Measurements from ENCODE around the gene ALG14. TPM values are rescaled to one million over a fixed set of nuclear protein-coding genes. Genes with fewer than 3 reads are reported as not detected.

ALG14 gene
- total and polyA plus RNA-seq, 2 donors (not counting 3 experiments of a cell fraction or from before 2014, with no cell fraction given), result 2.6 to 8.6 TPM

- CTCF ChIA-PET, result interaction anchor here (0.6 to 3.5 kb wide), 78 partner anchors 8 to 563 kb away, joined by 3 to 360 read pairs (median 7); partner anchors contain the start of genes ALG14, CNN3, RWDD3 and SLC44A3
- H3K27ac ChIP-seq (ENCODE audit: insufficient read depth, low read depth, low read length), result no peak overlapping the region
- no peaks in the 10 kb centered on the region for H3K36me3 ChIP-seq (ENCODE audit: control insufficient read depth in 2 of 2, extremely low read depth in 1 of 2, insufficient read depth in 2 of 2, low read length in 2 of 2)
- TF ChIP-seq POLR2AphosphoS5 (IDR thresholded peaks at IDR 0.05; ENCODE audit: insufficient read depth, low read depth, low read length), result no peak
- no peak for TF ChIP-seq MYC (IDR thresholded peaks at IDR 0.05; ENCODE audit: low read depth, low read length)
- TF ChIP-seq FOS (IDR thresholded peaks at IDR 0.05; ENCODE audit: borderline replicate concordance, insufficient read depth, low read length), result no peak
- TF ChIP-seq MAX (IDR thresholded peaks at IDR 0.05; ENCODE audit: insufficient read depth, insufficient read length), result no peak
- TF ChIP-seq POLR2A (IDR thresholded peaks at IDR 0.05; ENCODE audit: low read depth, low read length), result no peak
- TF ChIP-seq JUN (IDR thresholded peaks at IDR 0.05; ENCODE audit: borderline replicate concordance, insufficient read depth, insufficient read length, low read depth), result no peak
- no peak for TF ChIP-seq EZH2 (IDR thresholded peaks at IDR 0.05; ENCODE audit: borderline replicate concordance, low read depth, low read length, severe bottlenecking)
- no peak for TF ChIP-seq GATA2 (IDR thresholded peaks at IDR 0.05; ENCODE audit: insufficient read depth, insufficient read length, low read depth, low read length)
- TF ChIP-seq CTCF (IDR thresholded peaks at IDR 0.05; ENCODE audit: extremely low read depth in 1 of 2, insufficient read depth in 1 of 2, low read depth in 1 of 2, low read length in 2 of 2), result no peak
- no peaks in the 10 kb centered on the region for H3K9me1 ChIP-seq (replicated peaks; ENCODE audit: control insufficient read depth, extremely low read depth, insufficient read depth, low read length)
- no peak overlapping the region for H3K4me3 ChIP-seq (replicated peaks in 1 of 3; ENCODE audit: insufficient read depth in 1 of 3, low read depth in 1 of 3, low read length in 3 of 3)
- no peak overlapping the region for H2AFZ ChIP-seq (ENCODE audit: low read depth, low read length)
- FAIRE-seq, result no peak
- no peak overlapping the region for H3K9ac ChIP-seq (replicated peaks; ENCODE audit: extremely low read depth, insufficient read depth, low read length)
- no peaks in the 10 kb centered on the region for H3K9me3 ChIP-seq (replicated peaks; ENCODE audit: control insufficient read depth, insufficient read depth, low read length)
- dilution Hi-C loops (cut with MboI; ENCODE audit: extremely low pct_ligation_motif_present, low sequenced_read_pairs) (loop anchor here (25.0 kb wide), 1 partner anchor 130 kb away; no protein-coding TSS in a partner anchor), intact Hi-C loops (cut with micrococcal nuclease) (loop anchor here (2.0 kb wide), 2 partner anchors 527 to 561 kb away; no protein-coding TSS in a partner anchor)
- no peak for DNase-seq (ENCODE audit: low read depth, low spot score)
- no peaks in the 10 kb centered on the region for H3K79me2 ChIP-seq (ENCODE audit: control insufficient read depth, insufficient read depth, low read length)
- H3K4me2 ChIP-seq (ENCODE audit: insufficient read depth, low read length), result no peak overlapping the region
- no peaks in the 10 kb centered on the region for H3K27me3 ChIP-seq (ENCODE audit: control insufficient read depth in 2 of 2, insufficient read depth in 2 of 2, low read length in 2 of 2)
- POLR2A ChIA-PET, result interaction anchor here (0.7 to 1.0 kb wide), 2 partner anchors 115 to 188 kb away, joined by 3 to 12 read pairs; partner anchors contain the start of gene CNN3
- no peaks in the 10 kb centered on the region for H3K4me1 ChIP-seq (ENCODE audit: control insufficient read depth, extremely low read depth, insufficient read depth, low read length)
- no TSS peak for BruUV-seq (replicated peaks)
- H4K20me1 ChIP-seq (replicated peaks; ENCODE audit: control insufficient read depth, extremely low read depth, insufficient read depth, low read length), result no peaks in the 10 kb centered on the region
These were observed 30.5 kb downstream of the ALG14 start for GRCh38 chr1:95042286-95042685.

All from endothelial cell of umbilical vein (primary cell).